ENCODE data around the gene DXO. TPM values are rescaled to one million over a fixed set of nuclear protein-coding genes. Genes with fewer than 3 reads are reported as not detected.
"Not testable (repeated sequence)": the region's sequence is repeated elsewhere in the genome, so short reads cannot be mapped to it uniquely, and the experiment has no call there.

DXO gene
- polyA plus RNA-seq (7.0 to 10.4 TPM (median 7.6 TPM) in 3 replicates), polyA minus RNA-seq (6.0 to 14.3 TPM (median 7.1 TPM) in 3 replicates)
- 4.9 TPM for polyA plus RNA-seq (2011; ENCODE audit: low read depth)
- 6.9 and 8.0 TPM in 2 replicates for polyA plus RNA-seq (2011; cell fraction: cytosol; rRNA removed)
- polyA plus RNA-seq (2011; cell fraction: nucleus; rRNA removed), result 23.0 and 23.6 TPM in 2 replicates
- polyA plus RNA-seq (2012; ENCODE audit: low replicate concordance), result 10.2 and 12.4 TPM in 2 replicates
- 17.1 TPM for polyA minus RNA-seq (2011; cell fraction: cytosol; rRNA and poly(A)+ RNA removed)
- 5.4 and 7.1 TPM in 2 replicates for polyA minus RNA-seq (2011; cell fraction: nucleus; rRNA and poly(A)+ RNA removed)

- Histone ChIP-seq H3K9me3 (ENCODE audit: control insufficient read depth, low read depth, low read length) (no peaks in the 10 kb centered on the region), H3K9me1 (ENCODE audit: control insufficient read depth, extremely low read depth, insufficient read depth, low read length) (no peaks in the 10 kb centered on the region), H2AFZ (ENCODE audit: control insufficient read depth, low read length) (peak within 1 kb of the TSS; percentile 92), H3K4me1 (ENCODE audit: control insufficient read depth, extremely low read depth, insufficient read depth, low read length) (peaks cover 18% of the 10 kb centered on the region), H3K4me3 (ENCODE audit: control insufficient read depth in 2 of 3, extremely low read depth in 1 of 3, insufficient read depth in 2 of 3, low read depth in 1 of 3, low read length in 3 of 3) (peak within 1 kb of the TSS; percentile 72 to 95 (median 89)), H3K27me3 (ENCODE audit: control insufficient read depth, extremely low read depth, insufficient read depth, low read length) (no peaks in the 10 kb centered on the region), H3K36me3 (ENCODE audit: control insufficient read depth in 2 of 2, extremely low read depth in 1 of 2, insufficient read depth in 2 of 2, low read length in 2 of 2) (peaks cover 6 to 21% of the 10 kb centered on the region in 2 experiments), H3K9ac (ENCODE audit: control insufficient read depth, extremely low read depth, insufficient read depth, low read length) (peak within 1 kb of the TSS; percentile 96), H3K79me2 (ENCODE audit: control insufficient read depth, insufficient read depth, low read length) (peaks cover 28% of the 10 kb centered on the region), H3K27ac (ENCODE audit: control insufficient read depth, insufficient read depth, low read length) (peak within 1 kb of the TSS; percentile 98), H3K4me2 (ENCODE audit: control insufficient read depth, extremely low read depth, insufficient read depth, low read depth, low read length) (peak within 1 kb of the TSS; percentile 88), H4K20me1 (ENCODE audit: control insufficient read depth, extremely low read depth, insufficient read depth, low read length) (no peaks in the 10 kb centered on the region)
- FAIRE-seq (peak; percentile 29), DNase-seq (ENCODE audit: low read depth, low spot score) (peak; percentile 95)
- dilution Hi-C loops (cut with MboI; ENCODE audit: extremely low pct_ligation_motif_present, low sequenced_read_pairs), result no loop called here
- TF ChIP-seq, protein P1, sequence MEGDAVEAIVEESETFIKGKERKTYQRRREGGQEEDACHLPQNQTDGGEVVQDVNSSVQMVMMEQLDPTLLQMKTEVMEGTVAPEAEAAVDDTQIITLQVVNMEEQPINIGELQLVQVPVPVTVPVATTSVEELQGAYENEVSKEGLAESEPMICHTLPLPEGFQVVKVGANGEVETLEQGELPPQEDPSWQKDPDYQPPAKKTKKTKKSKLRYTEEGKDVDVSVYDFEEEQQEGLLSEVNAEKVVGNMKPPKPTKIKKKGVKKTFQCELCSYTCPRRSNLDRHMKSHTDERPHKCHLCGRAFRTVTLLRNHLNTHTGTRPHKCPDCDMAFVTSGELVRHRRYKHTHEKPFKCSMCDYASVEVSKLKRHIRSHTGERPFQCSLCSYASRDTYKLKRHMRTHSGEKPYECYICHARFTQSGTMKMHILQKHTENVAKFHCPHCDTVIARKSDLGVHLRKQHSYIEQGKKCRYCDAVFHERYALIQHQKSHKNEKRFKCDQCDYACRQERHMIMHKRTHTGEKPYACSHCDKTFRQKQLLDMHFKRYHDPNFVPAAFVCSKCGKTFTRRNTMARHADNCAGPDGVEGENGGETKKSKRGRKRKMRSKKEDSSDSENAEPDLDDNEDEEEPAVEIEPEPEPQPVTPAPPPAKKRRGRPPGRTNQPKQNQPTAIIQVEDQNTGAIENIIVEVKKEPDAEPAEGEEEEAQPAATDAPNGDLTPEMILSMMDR (optimal IDR thresholded peaks at IDR 0.05 in 1 of 3, IDR thresholded peaks at IDR 0.05 in 1 of 3, conservative IDR thresholded peaks at IDR 0.05 in 1 of 3; ENCODE audit: extremely low read depth in 1 of 3, insufficient read depth in 2 of 3, low read length in 3 of 3), result no peak
These were observed at the start of gene DXO for GRCh38 chr6:31971993-31972708. DXO (minus strand) TSS chr6:31972138; CDS start chr6:31971675, 463 bp downstream.

GRCh38 chr6:32014547-32014946 lies 42.6 kb upstream of the DXO start, which contains the start of gene C4B:
C4B (plus strand) TSS chr6:32014795; CDS start chr6:32014846, 51 bp downstream.
- H3K79me2 ChIP-seq (ENCODE audit: control insufficient read depth, insufficient read depth, low read length); H3K9me3 ChIP-seq (ENCODE audit: control insufficient read depth, low read depth, low read length); FAIRE-seq; H3K27ac ChIP-seq (ENCODE audit: control insufficient read depth, insufficient read depth, low read length); H3K4me1 ChIP-seq (ENCODE audit: control insufficient read depth, extremely low read depth, insufficient read depth, low read length); H3K4me2 ChIP-seq (ENCODE audit: control insufficient read depth, extremely low read depth, insufficient read depth, low read depth, low read length); H3K9me1 ChIP-seq (ENCODE audit: control insufficient read depth, extremely low read depth, insufficient read depth, low read length); H3K27me3 ChIP-seq (ENCODE audit: control insufficient read depth, extremely low read depth, insufficient read depth, low read length); H3K36me3 ChIP-seq (ENCODE audit: control insufficient read depth in 2 of 2, extremely low read depth in 1 of 2, insufficient read depth in 2 of 2, low read length in 2 of 2); H3K9ac ChIP-seq (ENCODE audit: control insufficient read depth, extremely low read depth, insufficient read depth, low read length); H4K20me1 ChIP-seq (ENCODE audit: control insufficient read depth, extremely low read depth, insufficient read depth, low read length); H2AFZ ChIP-seq (ENCODE audit: control insufficient read depth, low read length); H3K4me3 ChIP-seq (ENCODE audit: control insufficient read depth in 2 of 3, extremely low read depth in 1 of 3, insufficient read depth in 2 of 3, low read depth in 1 of 3, low read length in 3 of 3); DNase-seq (ENCODE audit: low read depth, low spot score); dilution Hi-C loops (cut with MboI; ENCODE audit: extremely low pct_ligation_motif_present, low sequenced_read_pairs): not testable (repeated sequence)

- dilution Hi-C loops (cut with MboI; ENCODE audit: extremely low pct_ligation_motif_present, low sequenced_read_pairs); H3K36me3 ChIP-seq (ENCODE audit: control insufficient read depth in 2 of 2, extremely low read depth in 1 of 2, insufficient read depth in 2 of 2, low read length in 2 of 2); H3K27ac ChIP-seq (ENCODE audit: control insufficient read depth, insufficient read depth, low read length); H3K9ac ChIP-seq (ENCODE audit: control insufficient read depth, extremely low read depth, insufficient read depth, low read length); H3K9me3 ChIP-seq (ENCODE audit: control insufficient read depth, low read depth, low read length); H3K9me1 ChIP-seq (ENCODE audit: control insufficient read depth, extremely low read depth, insufficient read depth, low read length); H3K79me2 ChIP-seq (ENCODE audit: control insufficient read depth, insufficient read depth, low read length); H3K27me3 ChIP-seq (ENCODE audit: control insufficient read depth, extremely low read depth, insufficient read depth, low read length); H3K4me3 ChIP-seq (ENCODE audit: control insufficient read depth in 2 of 3, extremely low read depth in 1 of 3, insufficient read depth in 2 of 3, low read depth in 1 of 3, low read length in 3 of 3); DNase-seq (ENCODE audit: low read depth, low spot score); H3K4me1 ChIP-seq (ENCODE audit: control insufficient read depth, extremely low read depth, insufficient read depth, low read length); FAIRE-seq; H2AFZ ChIP-seq (ENCODE audit: control insufficient read depth, low read length); H4K20me1 ChIP-seq (ENCODE audit: control insufficient read depth, extremely low read depth, insufficient read depth, low read length); H3K4me2 ChIP-seq (ENCODE audit: control insufficient read depth, extremely low read depth, insufficient read depth, low read depth, low read length): not testable (repeated sequence)
These were observed 41.8 kb upstream of the DXO start for GRCh38 chr6:32013738-32014137.

DNA sequence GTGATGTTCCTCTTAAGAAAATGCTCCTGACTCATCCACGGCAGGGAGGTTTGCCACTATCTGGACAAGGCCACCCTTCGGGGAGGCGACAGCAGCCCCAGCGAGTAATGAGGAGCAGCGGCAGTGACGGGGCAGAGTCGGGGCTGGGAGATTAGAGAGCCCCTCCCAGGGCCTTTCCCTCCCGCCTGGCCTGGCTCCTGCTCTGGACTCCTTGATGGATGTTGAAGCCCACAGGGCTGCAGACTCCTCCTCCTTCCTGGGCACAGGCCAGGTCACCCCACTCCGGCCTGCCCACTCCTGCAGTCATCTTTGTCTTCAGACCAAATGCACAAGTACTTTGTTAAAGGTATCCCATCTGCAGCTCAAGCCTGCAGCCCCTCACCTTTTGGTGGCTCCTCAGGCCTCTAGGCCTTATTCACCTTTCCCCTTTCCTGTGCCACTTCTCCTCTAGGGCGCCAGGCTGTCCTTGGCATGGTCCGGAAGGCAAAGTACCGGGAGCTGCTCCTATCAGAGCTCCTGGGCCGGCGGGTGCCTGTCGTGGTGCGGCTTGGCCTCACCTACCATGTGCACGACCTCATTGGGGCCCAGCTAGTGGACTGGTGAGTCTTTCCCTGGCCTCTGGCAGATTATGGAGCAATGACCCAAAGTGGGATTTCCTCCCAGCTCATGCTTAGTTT lies 41.1 kb upstream of the DXO start:
- H3K9me3 ChIP-seq (ENCODE audit: control insufficient read depth, low read depth, low read length); H3K9me1 ChIP-seq (ENCODE audit: control insufficient read depth, extremely low read depth, insufficient read depth, low read length); FAIRE-seq; H2AFZ ChIP-seq (ENCODE audit: control insufficient read depth, low read length); H4K20me1 ChIP-seq (ENCODE audit: control insufficient read depth, extremely low read depth, insufficient read depth, low read length); H3K9ac ChIP-seq (ENCODE audit: control insufficient read depth, extremely low read depth, insufficient read depth, low read length); H3K79me2 ChIP-seq (ENCODE audit: control insufficient read depth, insufficient read depth, low read length); H3K4me2 ChIP-seq (ENCODE audit: control insufficient read depth, extremely low read depth, insufficient read depth, low read depth, low read length); H3K36me3 ChIP-seq (ENCODE audit: control insufficient read depth in 2 of 2, extremely low read depth in 1 of 2, insufficient read depth in 2 of 2, low read length in 2 of 2); H3K27me3 ChIP-seq (ENCODE audit: control insufficient read depth, extremely low read depth, insufficient read depth, low read length); H3K4me3 ChIP-seq (ENCODE audit: control insufficient read depth in 2 of 3, extremely low read depth in 1 of 3, insufficient read depth in 2 of 3, low read depth in 1 of 3, low read length in 3 of 3); H3K27ac ChIP-seq (ENCODE audit: control insufficient read depth, insufficient read depth, low read length); H3K4me1 ChIP-seq (ENCODE audit: control insufficient read depth, extremely low read depth, insufficient read depth, low read length); dilution Hi-C loops (cut with MboI; ENCODE audit: extremely low pct_ligation_motif_present, low sequenced_read_pairs); DNase-seq (ENCODE audit: low read depth, low spot score): not testable (repeated sequence)

Measured in keratinocyte (primary cell).